Activated T-cell treated with anti-CD3 and anti-CD28 coated beads for 24 hours (primary cell): Measurements from ENCODE around the gene SMC5.
"Not testable (repeated sequence)": the region's sequence is repeated elsewhere in the genome, so short reads cannot be mapped to it uniquely, and the experiment has no call there.

Experiments used
- DNase-seq: peaks from one replicate; pipeline ENCODE4 v3.0.0-alpha.2; 2020; ENCODE audit warnings: low read depth

SMC5 gene

GRCh38 chr9:70258692-70259511 is at the start of gene SMC5:
SMC5 (plus strand) TSS chr9:70258978; CDS start chr9:70259079, 101 bp downstream.
- DNase-seq: peak; percentile 85

GRCh38 chr9:70217029-70217428 is 41.7 kb upstream of the SMC5 start:
- DNase-seq: no peak

- no peak for DNase-seq
These were observed 40.0 kb upstream of the SMC5 start for GRCh38 chr9:70218767-70219166.

GRCh38 chr9:70220216-70220615 is 38.6 kb upstream of the SMC5 start:
- no peak for DNase-seq

- no peak for DNase-seq
These were observed 36.4 kb upstream of the SMC5 start for GRCh38 chr9:70222354-70222753.

GRCh38 chr9:70228118-70228517 is 30.7 kb upstream of the SMC5 start:
- no peak for DNase-seq

GRCh38 chr9:70228611-70229010 is 30.2 kb upstream of the SMC5 start:
- DNase-seq: no peak

GRCh38 chr9:70229026-70229425 is 29.8 kb upstream of the SMC5 start:
- no peak for DNase-seq

- DNase-seq: no peak
These were observed 29.2 kb upstream of the SMC5 start for GRCh38 chr9:70229579-70229978.

- DNase-seq: no peak
These were observed 26.3 kb upstream of the SMC5 start for GRCh38 chr9:70232476-70232875.

- not testable (repeated sequence) for DNase-seq
These were observed 24.6 kb upstream of the SMC5 start for GRCh38 chr9:70234208-70234607.

- not testable (repeated sequence) for DNase-seq
These were observed 12.8 kb upstream of the SMC5 start for GRCh38 chr9:70245952-70246351.

GRCh38 chr9:70250221-70250620 is 8.6 kb upstream of the SMC5 start:
- no peak for DNase-seq

- DNase-seq: no peak
These were observed 3.3 kb upstream of the SMC5 start for GRCh38 chr9:70255486-70255885.

- DNase-seq: no peak
These were observed 2.6 kb upstream of the SMC5 start for GRCh38 chr9:70256123-70256551.

GRCh38 chr9:70257502-70257901 is 1.3 kb upstream of the SMC5 start:
- no peak for DNase-seq

- peak; percentile 25 for DNase-seq
These were observed 637 bp upstream of the SMC5 start for GRCh38 chr9:70257991-70258691.

- no peak for DNase-seq
These were observed 679 bp downstream of the SMC5 start for GRCh38 chr9:70259512-70259802.

GRCh38 chr9:70260007-70260443 is 1.2 kb downstream of the SMC5 start:
- no peak for DNase-seq

GRCh38 chr9:70260606-70261005 is 1.8 kb downstream of the SMC5 start:
- DNase-seq: no peak

GRCh38 chr9:70261131-70261870 is 2.5 kb downstream of the SMC5 start:
- DNase-seq: no peak

- DNase-seq: no peak
These were observed 3.6 kb downstream of the SMC5 start for GRCh38 chr9:70262366-70262765.

- no peak for DNase-seq
These were observed 4.2 kb downstream of the SMC5 start for GRCh38 chr9:70262948-70263347.
